Endothelial cell of umbilical vein (primary cell): ENCODE data around the gene NGLY1. TPM values are rescaled to one million over a fixed set of nuclear protein-coding genes. Genes with fewer than 3 reads are reported as not detected.
A peak's percentile ranks its signal among the peaks of the same experiment; 100 is the strongest.

Experiments
- BruUV-seq: library from RNA; stranded (reverse); fragments of 400-500 nt; replicated peaks from 2 replicates; lab custom pipeline; 2021; lab: Mats Ljungman, UMichigan
- CTCF ChIA-PET: fragments of 300-600, 350-600 bp; sonication (Branson Sonifier 250); formaldehyde crosslinking; loops from one replicate; lab custom pipeline; 2021; ENCODE audit warnings: antibody characterized with exemption, inconsistent platforms; lab: Charles Lee
- POLR2A ChIA-PET: fragments of 300-600, 350-600 bp; sonication (Branson Sonifier 250); formaldehyde crosslinking; loops from one replicate; lab custom pipeline; 2021; ENCODE audit warnings: antibody characterized with exemption, inconsistent platforms; lab: Charles Lee
- DNase-seq: peaks from one replicate; pipeline ENCODE4 v3.0.0-alpha.2; 2011; ENCODE audit warnings: low read depth, low spot score
- FAIRE-seq: peaks from 2 replicates; lab custom pipeline; 2011; peaks lifted over from hg19 to GRCh38; lab: Jason Lieb, UNC
- H2AFZ ChIP-seq: 2 replicates; pipeline ENCODE4 v1.6.0; 2012; ENCODE audit warnings: low read depth, low read length, control low read depth, inconsistent platforms
- H3K27ac ChIP-seq: 2 replicates; pipeline ENCODE4 v1.5.1; 2011; ENCODE audit warnings: low read depth, mild to moderate bottlenecking, control low read depth, low read length, moderate library complexity; ENCODE audit not compliant: insufficient read depth
- H3K27me3 ChIP-seq, 2 experiments: 2 replicates each; pipeline versions ENCODE4 v1.6.0 to v1.6.1; 2011; ENCODE audit warnings: low read length in 2 of 2, mixed read lengths in 1 of 2; ENCODE audit not compliant: control insufficient read depth in 2 of 2, insufficient read depth in 2 of 2
- H3K36me3 ChIP-seq, 2 experiments: 2 replicates in 1 of 2; 3 replicates in 1 of 2; pipeline ENCODE4 v1.5.1; 2011; ENCODE audit warnings: low read length in 2 of 2, mild to moderate bottlenecking in 1 of 2, moderate library complexity in 1 of 2; ENCODE audit not compliant: control insufficient read depth in 2 of 2, insufficient read depth in 2 of 2; ENCODE audit errors: extremely low read depth in 1 of 2
- H3K4me1 ChIP-seq: 3 replicates; pipeline ENCODE4 v1.5.1; 2011; ENCODE audit warnings: mild to moderate bottlenecking, low read length; ENCODE audit not compliant: control insufficient read depth, insufficient read depth; ENCODE audit errors: extremely low read depth
- H3K4me2 ChIP-seq: 2 replicates; pipeline ENCODE4 v1.6.1; 2011; ENCODE audit warnings: low read length, control low read depth, mixed read lengths; ENCODE audit not compliant: insufficient read depth
- H3K4me3 ChIP-seq, 3 experiments: fragments of 200-600 bp in 1 of 3; sonication (generic), shearing (Covaris generic) in 1 of 3; replicated peaks in 1 of 3; 2 replicates each; pipeline ENCODE4 v1.5.1; 2011 to 2016; ENCODE audit warnings: control low read depth in 3 of 3, low read length in 3 of 3, mild to moderate bottlenecking in 2 of 3, inconsistent platforms in 1 of 3, low read depth in 1 of 3, moderate library complexity in 1 of 3; ENCODE audit not compliant: insufficient read depth in 1 of 3
- H3K79me2 ChIP-seq: 2 replicates; pipeline ENCODE4 v1.6.0; 2012; ENCODE audit warnings: low read length, inconsistent platforms; ENCODE audit not compliant: control insufficient read depth, insufficient read depth
- H3K9ac ChIP-seq: replicated peaks from 2 replicates; pipeline ENCODE3; 2011; ENCODE audit warnings: low read length, control low read depth; ENCODE audit not compliant: insufficient read depth; ENCODE audit errors: extremely low read depth
- H3K9me1 ChIP-seq: replicated peaks from 3 replicates; pipeline ENCODE4 v1.6.0; 2011; ENCODE audit warnings: mild to moderate bottlenecking, low read length; ENCODE audit not compliant: control insufficient read depth, insufficient read depth; ENCODE audit errors: extremely low read depth
- H3K9me3 ChIP-seq: replicated peaks from 2 replicates; pipeline ENCODE4 v1.5.1; 2012; ENCODE audit warnings: low read length, inconsistent platforms; ENCODE audit not compliant: control insufficient read depth, insufficient read depth
- H4K20me1 ChIP-seq: replicated peaks from 2 replicates; pipeline ENCODE3; 2011; ENCODE audit warnings: mild to moderate bottlenecking, low read length; ENCODE audit not compliant: control insufficient read depth, insufficient read depth; ENCODE audit errors: extremely low read depth
- CTCF ChIP-seq, 2 donors: IDR thresholded peaks; 1 replicate in 1 of 2; 2 replicates in 1 of 2; pipeline ENCODE4 v1.5.1; 2011; ENCODE audit warnings: low read length in 2 of 2, mild to moderate bottlenecking in 2 of 2, moderate library complexity in 2 of 2, control low read depth in 1 of 2, inconsistent platforms in 1 of 2, low read depth in 1 of 2; ENCODE audit not compliant: insufficient read depth in 1 of 2; ENCODE audit errors: extremely low read depth in 1 of 2
- EZH2 ChIP-seq: IDR thresholded peaks from 2 replicates; pipeline ENCODE4 v1.6.1; 2012; ENCODE audit warnings: borderline replicate concordance, low read depth, mild to moderate bottlenecking, moderate library complexity, low read length, inconsistent platforms; ENCODE audit not compliant: severe bottlenecking
- FOS ChIP-seq: IDR thresholded peaks from 2 replicates; pipeline ENCODE4 v1.6.1; 2011; ENCODE audit warnings: mild to moderate bottlenecking, low read length, moderate library complexity, borderline replicate concordance; ENCODE audit not compliant: insufficient read depth
- GATA2 ChIP-seq: IDR thresholded peaks from 2 replicates; pipeline ENCODE4 v1.7.0; 2011; ENCODE audit warnings: low read depth, mild to moderate bottlenecking, moderate library complexity, mixed read lengths, low read length; ENCODE audit not compliant: insufficient read length, insufficient read depth
- JUN ChIP-seq: IDR thresholded peaks from 2 replicates; pipeline ENCODE4 v1.6.1; 2011; ENCODE audit warnings: borderline replicate concordance, low read depth; ENCODE audit not compliant: insufficient read length, insufficient read depth
- MAX ChIP-seq: IDR thresholded peaks from 2 replicates; pipeline ENCODE4 v1.6.1; 2011; ENCODE audit not compliant: insufficient read depth, insufficient read length
- MYC ChIP-seq: IDR thresholded peaks from one replicate; pipeline ENCODE4 v1.6.1; 2011; ENCODE audit warnings: mild to moderate bottlenecking, low read depth, low read length
- POLR2A ChIP-seq: IDR thresholded peaks from 2 replicates; pipeline ENCODE4 v1.6.1; 2012; ENCODE audit warnings: low read depth, mild to moderate bottlenecking, control low read depth, low read length
- POLR2AphosphoS5 ChIP-seq: IDR thresholded peaks from 2 replicates; pipeline ENCODE4 v1.6.1; 2012; ENCODE audit warnings: low read depth, mild to moderate bottlenecking, control low read depth, low read length, moderate library complexity; ENCODE audit not compliant: insufficient read depth
- dilution Hi-C: fragments of 300-500 bp; cut with MboI; formaldehyde crosslinking; loops from one replicate; pipeline ENCODE4 v1.15.0; 2019; ENCODE audit warnings: low sequenced_read_pairs; ENCODE audit not compliant: extremely low pct_ligation_motif_present
- intact Hi-C: fragments of 100-400 bp; cut with micrococcal nuclease; formaldehyde crosslinking; loops from one replicate; pipeline ENCODE4 v1.10.0; 2022
- polyA plus RNA-seq, 4 experiments: library from polyadenylated mRNA; depleted of rRNA in 3 of 4; stranded (reverse) in 3 of 4; unstranded in 1 of 4; fragments of >200 nt; gene quantifications; 2 replicates each; pipeline versions ENCODE4 v1.2.1 to v1.2.3, GENCODE V29; 2011 to 2012; ENCODE audit warnings: missing spikeins in 1 of 4
- total RNA-seq: library from RNA; stranded (reverse); gene quantifications from 2 replicates; pipeline ENCODE4 v1.2.3, GENCODE V29; 2021

Gene NGLY1
- total and polyA plus RNA-seq, 2 donors (not counting 3 experiments of a cell fraction or from before 2014, with no cell fraction given) = 5.3 to 29.6 TPM

- no peaks in the 10 kb centered on the region for H3K27me3 ChIP-seq
- dilution Hi-C loops (no loop called here), intact Hi-C loops (loop anchor here (1.0 to 5.0 kb wide), 4 partner anchors 73 to 352 kb away; no protein-coding TSS in a partner anchor)
- no peaks in the 10 kb centered on the region for H3K9me1 ChIP-seq
- no peaks in the 10 kb centered on the region for H3K36me3 ChIP-seq
- H3K4me3 ChIP-seq = peak overlapping the region; percentile 40 to 57 (median 42)
- CTCF ChIA-PET = interaction anchor here (0.8 to 2.4 kb wide), 13 partner anchors 10 to 138 kb away, joined by 3 to 20 read pairs (median 4); no protein-coding TSS in a partner anchor
- H3K9me3 ChIP-seq = no peaks in the 10 kb centered on the region
- peaks cover 13% of the 10 kb centered on the region for H3K4me1 ChIP-seq
- H3K9ac ChIP-seq = peak overlapping the region; percentile 45
- peak overlapping the region; percentile 93 for H3K4me2 ChIP-seq
- TF ChIP-seq POLR2AphosphoS5 (peak; percentile 6), POLR2A (no peak)
- peaks cover 19% of the 10 kb centered on the region for H3K79me2 ChIP-seq
- FAIRE-seq (no peak), DNase-seq (peak; percentile 68)
- POLR2A ChIA-PET = interaction anchor here (0.7 to 1.3 kb wide), 3 partner anchors 71 to 349 kb away, joined by 3 to 12 read pairs (median 5); no protein-coding TSS in a partner anchor
- no peak overlapping the region for H3K27ac ChIP-seq
- peak overlapping the region; percentile 80 for H2AFZ ChIP-seq
- no peaks in the 10 kb centered on the region for H4K20me1 ChIP-seq
- no TSS peak for BruUV-seq
Measured at GRCh38 chr3:25783661-25784512, 644 bp upstream of the NGLY1 start.

GRCh38 chr3:25782636-25782937, 656 bp downstream of the NGLY1 start:
- TF ChIP-seq EZH2 = no peak
- no peak for TF ChIP-seq CTCF (IDR thresholded peaks at IDR 0.05; ENCODE audit: extremely low read depth in 1 of 2, insufficient read depth in 1 of 2, low read depth in 1 of 2, low read length in 2 of 2)
- TF ChIP-seq POLR2A = no peak
- no peak for TF ChIP-seq MYC
- no peak for TF ChIP-seq GATA2
- no peak for TF ChIP-seq POLR2AphosphoS5
- TF ChIP-seq FOS = no peak
- TF ChIP-seq JUN = no peak
- TF ChIP-seq MAX = no peak
- H4K20me1 ChIP-seq = no peaks in the 10 kb centered on the region
- peak overlapping the region; percentile 82 for H3K9ac ChIP-seq
- H3K79me2 ChIP-seq = peaks cover 19% of the 10 kb centered on the region
- H3K4me3 ChIP-seq = peak overlapping the region; percentile 57 to 98 (median 81)
- BruUV-seq = no TSS peak
- peaks cover 0 to 2% of the 10 kb centered on the region in 2 experiments for H3K36me3 ChIP-seq
- CTCF ChIA-PET = interaction anchor here (1.3 to 2.4 kb wide), 5 partner anchors 49 to 134 kb away, joined by 3 to 20 read pairs (median 7); no protein-coding TSS in a partner anchor
- H3K4me2 ChIP-seq = peak overlapping the region; percentile 93
- intact Hi-C loops = loop anchor here (5.0 kb wide), 1 partner anchor 350 kb away; no protein-coding TSS in a partner anchor
- POLR2A ChIA-PET = interaction anchor here (0.6 kb wide), 1 partner anchor 14 kb away, joined by 3 read pairs; no protein-coding TSS in a partner anchor
- H3K27ac ChIP-seq = peak overlapping the region; percentile 47
- peak overlapping the region; percentile 99 for H2AFZ ChIP-seq
- DNase-seq (no peak), FAIRE-seq (peak; percentile 38)
- no peaks in the 10 kb centered on the region for H3K9me1 ChIP-seq
- dilution Hi-C loops = no loop called here
- no peaks in the 10 kb centered on the region for H3K9me3 ChIP-seq
- peaks cover 13% of the 10 kb centered on the region for H3K4me1 ChIP-seq
- H3K27me3 ChIP-seq = no peaks in the 10 kb centered on the region
